Upper lobe of left lung (tissue), 6 donors: ENCODE measurements around the gene MVB12B. TPM values are rescaled to one million over a fixed set of nuclear protein-coding genes. Genes with fewer than 3 reads are reported as not detected.

Experiments used
- ATAC-seq, 2 donors: fragments of 200-7000 bp; cut with Tn5 transposase; one replicate each; pipeline ENCODE4 v1.9.1; 2022; ENCODE audit warnings: mild to moderate bottlenecking in 2 of 2, moderate library complexity in 2 of 2; ENCODE audit not compliant: low FRiP score in 2 of 2
- DNase-seq, 2 donors: peaks; one replicate each; pipeline ENCODE4 v3.0.0-alpha.2; 2019 to 2020
- H3K27ac ChIP-seq, 4 donors: fragments of 200-600 bp; sonication (generic); one replicate each; pipeline ENCODE4 v1.5.1; 2016 to 2019
- H3K27me3 ChIP-seq, 4 donors: fragments of 200-600 bp; sonication (generic); one replicate each; pipeline ENCODE4 v1.5.1; 2017 to 2019
- H3K36me3 ChIP-seq, 4 donors: fragments of 200-600 bp; sonication (generic); one replicate each; pipeline ENCODE4 v1.5.1; 2016 to 2019
- H3K4me1 ChIP-seq, 4 donors: fragments of 200-600 bp; sonication (generic); one replicate each; pipeline ENCODE4 v1.5.1; 2018 to 2019
- H3K4me3 ChIP-seq, 4 donors: fragments of 200-600 bp; sonication (generic); one replicate each; pipeline ENCODE4 v1.5.1; 2017 to 2019; ENCODE audit warnings: mild to moderate bottlenecking in 2 of 4, moderate library complexity in 1 of 4
- H3K9me3 ChIP-seq, 4 donors: fragments of 200-600 bp; sonication (generic); one replicate each; pipeline ENCODE4 v1.5.1; 2018 to 2019
- CTCF ChIP-seq, 6 experiments: fragments of 450-650 bp in 4 of 6; fragments of 200-600 bp in 2 of 6; sonication (generic) in 2 of 6; IDR thresholded peaks; one replicate each; pipeline ENCODE4 v1.5.1; 2016 to 2019; ENCODE audit warnings: antibody characterized with exemption in 6 of 6
- EP300 ChIP-seq, 4 donors: sonication (generic); formaldehyde crosslinking; IDR thresholded peaks; one replicate each; pipeline ENCODE4 v1.5.1; 2017; ENCODE audit warnings: antibody characterized with exemption in 4 of 4, control low read depth in 2 of 4
- POLR2A ChIP-seq, 4 donors: fragments of 450-650 bp; IDR thresholded peaks; one replicate each; pipeline ENCODE4 v1.5.1; 2016 to 2017; ENCODE audit warnings: antibody characterized with exemption in 4 of 4, mild to moderate bottlenecking in 2 of 4
- POLR2AphosphoS5 ChIP-seq, 2 donors: sonication (generic); formaldehyde crosslinking; IDR thresholded peaks; one replicate each; pipeline ENCODE4 v1.5.1; 2017; ENCODE audit warnings: antibody characterized with exemption in 2 of 2
- WGBS, 2 donors: methylation state at CpG; one replicate each; pipeline ENCODE4 v1.1.5; 2017 to 2018; 5-methylcytosine and 5-hydroxymethylcytosine counted together
- total RNA-seq, 6 donors: library from RNA; depleted of rRNA in 4 of 6; stranded (reverse); fragments of >200 nt in 4 of 6; gene quantifications; one replicate each; pipeline versions ENCODE4 v1.1.0 to v1.2.1, GENCODE V29; 2016 to 2021
- donor health status: DM: no; HTN: no; CAD: no; lungs with moderate emphysema.
- donor health status: DM: no; HTN: yes; CAD: no; lungs with severe emphysema.

Gene MVB12B
- total RNA-seq, 6 donors from 2014 or later = 36.7 to 60.7 (median 41.0) TPM

DNA sequence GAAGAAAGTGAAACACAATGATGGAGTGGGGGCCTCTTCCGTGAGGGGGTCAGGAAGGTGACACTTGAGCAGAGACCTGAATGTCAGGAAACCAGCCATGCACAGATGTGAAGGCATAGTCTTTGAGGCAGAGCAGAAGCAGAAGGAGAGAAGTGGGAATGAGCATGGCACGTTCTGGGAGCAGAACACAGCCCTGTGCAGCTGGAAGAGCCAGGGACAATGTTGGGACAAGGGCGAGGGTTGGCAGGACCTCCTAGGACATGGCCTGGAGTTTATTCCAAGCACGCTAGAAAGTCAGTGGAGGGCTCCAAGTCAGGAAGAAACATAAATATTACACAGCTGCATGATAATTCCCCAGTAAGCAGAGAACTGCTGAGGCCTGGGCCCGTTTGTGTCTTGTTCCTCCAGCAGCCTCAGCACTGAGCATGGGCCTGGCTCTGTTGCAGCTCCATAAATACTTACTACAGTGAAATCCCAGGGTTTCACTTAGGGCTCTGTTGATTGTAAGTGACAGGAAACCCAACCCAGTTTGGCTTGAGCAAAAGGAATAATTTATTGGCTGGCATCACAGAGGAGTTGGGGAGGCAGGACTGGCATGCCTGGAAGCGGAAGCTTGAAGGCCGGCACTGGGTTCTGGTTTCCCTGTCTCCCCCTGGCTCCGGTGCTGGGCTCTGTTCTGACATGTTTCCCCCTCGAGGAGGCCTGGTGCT is 66.2 kb downstream of the MVB12B start:
- ATAC-seq (no peak), DNase-seq (no peak)
- H3K27me3 ChIP-seq = no peaks in the 10 kb centered on the region
- no peak overlapping the region for H3K4me3 ChIP-seq
- H3K4me1 ChIP-seq = peaks cover 47 to 89% (median 51%) of the 10 kb centered on the region in 4 donors
- WGBS, 2 donors = 53 to 54% methylated on average over 9 of the region's 9 CpGs
- no peak for TF ChIP-seq POLR2A (IDR thresholded peaks at IDR 0.05)
- no peak for TF ChIP-seq CTCF (IDR thresholded peaks at IDR 0.05)
- H3K36me3 ChIP-seq = peaks cover 0 to 41% (median 19%) of the 10 kb centered on the region in 4 donors
- H3K27ac ChIP-seq = peak overlapping the region; percentile 7 to 86 (median 66)
- no peaks in the 10 kb centered on the region for H3K9me3 ChIP-seq

GRCh38 chr9:126393876-126394275 is 67.2 kb downstream of the MVB12B start:
- peaks cover 0 to 44% (median 19%) of the 10 kb centered on the region in 4 donors for H3K36me3 ChIP-seq
- H3K4me3 ChIP-seq = no peak overlapping the region
- no peaks in the 10 kb centered on the region for H3K27me3 ChIP-seq
- WGBS, 2 donors = 54 to 71% methylated on average over 6 of the region's 6 CpGs
- peak overlapping the region; percentile 7 to 86 (median 58) for H3K27ac ChIP-seq
- H3K9me3 ChIP-seq = no peaks in the 10 kb centered on the region
- peaks cover 51 to 96% (median 56%) of the 10 kb centered on the region in 4 donors for H3K4me1 ChIP-seq
- TF ChIP-seq POLR2A (IDR thresholded peaks at IDR 0.05) (no peak), EP300 (IDR thresholded peaks at IDR 0.05) (no peak)
- DNase-seq (no peak), ATAC-seq (no peak)

DNA sequence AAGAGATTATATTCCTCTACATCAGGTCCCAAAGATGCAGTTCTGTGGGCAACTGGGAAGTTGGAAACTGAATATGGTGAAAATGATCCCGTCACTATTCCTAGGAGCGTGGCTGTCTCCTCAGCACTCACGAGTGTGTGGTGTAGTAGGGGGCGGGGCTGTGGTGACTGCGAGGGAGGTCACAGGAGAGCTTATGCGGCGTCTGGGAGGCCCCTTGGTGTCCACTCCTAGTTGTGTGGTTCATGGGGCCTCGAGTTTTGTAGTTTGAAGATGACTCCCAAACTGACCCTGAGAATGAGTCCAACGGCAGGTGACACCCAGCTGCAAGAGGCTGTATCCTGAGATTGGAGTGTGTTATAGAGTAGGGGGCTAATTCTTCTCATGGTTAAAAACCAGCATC is 68.2 kb downstream of the MVB12B start:
- no peaks in the 10 kb centered on the region for H3K27me3 ChIP-seq
- ATAC-seq (no peak), DNase-seq (no peak)
- H3K4me1 ChIP-seq = peaks cover 42 to 87% (median 49%) of the 10 kb centered on the region in 4 donors
- no peak for TF ChIP-seq EP300 (IDR thresholded peaks at IDR 0.05)
- WGBS, 2 donors = 87 to 89% methylated on average over 9 of the region's 9 CpGs
- no peak overlapping the region for H3K27ac ChIP-seq
- no peak overlapping the region for H3K4me3 ChIP-seq
- H3K36me3 ChIP-seq = peaks cover 0 to 53% (median 25%) of the 10 kb centered on the region in 4 donors
- no peaks in the 10 kb centered on the region for H3K9me3 ChIP-seq

DNA sequence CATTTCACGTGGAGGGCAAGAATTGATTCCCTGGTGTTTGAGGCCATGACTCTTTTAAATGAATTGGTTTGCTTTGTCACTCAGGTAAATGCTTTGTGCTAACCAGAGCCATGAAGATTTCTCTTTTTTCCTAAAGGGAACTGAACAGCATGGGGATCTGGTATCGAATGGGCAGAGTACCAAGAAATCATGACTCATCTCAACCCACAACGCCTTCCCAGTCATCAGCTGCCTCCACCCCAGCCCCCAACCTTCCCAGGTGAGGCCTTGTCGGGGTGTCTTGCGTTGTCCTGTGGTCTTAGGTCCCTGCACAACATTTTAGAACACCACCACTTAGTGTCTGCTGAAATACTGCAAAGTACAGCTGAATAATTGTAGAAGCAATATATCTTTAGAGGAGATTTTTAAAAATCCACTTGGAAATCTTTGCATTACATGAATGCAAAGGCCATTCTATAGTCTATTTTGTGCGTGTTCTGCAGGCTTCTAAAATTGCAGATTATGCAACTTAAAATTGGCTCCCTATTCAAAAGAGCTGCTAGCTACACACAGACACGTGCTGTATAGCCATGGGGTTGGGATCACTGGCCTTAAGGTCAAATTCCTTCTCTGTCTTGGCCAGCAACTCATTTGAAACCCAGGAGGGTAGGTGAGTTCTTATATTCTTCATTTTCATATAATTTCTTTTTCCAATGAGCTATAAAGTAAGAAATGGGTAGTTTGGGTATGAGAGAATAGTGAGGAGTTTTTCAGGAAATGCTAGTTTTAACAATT is 69.0 kb downstream of the MVB12B start:
- Histone ChIP-seq H3K4me1 (peaks cover 40 to 78% (median 44%) of the 10 kb centered on the region in 4 donors), H3K27ac (peak overlapping the region in 1 of 4 donors; percentile 40)

GRCh38 chr9:126397056-126397455 is 70.4 kb downstream of the MVB12B start:
- Histone ChIP-seq H3K27ac (peak overlapping the region in 3 of 4 donors; percentile 18 to 46 (median 32)), H3K4me3 (no peak overlapping the region), H3K27me3 (no peaks in the 10 kb centered on the region), H3K9me3 (no peaks in the 10 kb centered on the region), H3K36me3 (peaks cover 0 to 58% (median 27%) of the 10 kb centered on the region in 4 donors), H3K4me1 (peaks cover 33 to 74% (median 37%) of the 10 kb centered on the region in 4 donors)
- DNase-seq (no peak), ATAC-seq (no peak)
- 85 to 86% methylated on average over 5 of the region's 5 CpGs for WGBS, 2 donors
- TF ChIP-seq CTCF (IDR thresholded peaks at IDR 0.05) = peak in 2 of 6 experiments; percentile 11 to 25
- TF ChIP-seq POLR2AphosphoS5 (IDR thresholded peaks at IDR 0.05) = no peak

More for the DNA sequence above, 69.0 kb downstream of the MVB12B start:
- ATAC-seq (no peak), DNase-seq (no peak)
- Histone ChIP-seq H3K4me3 (no peak overlapping the region), H3K27me3 (no peaks in the 10 kb centered on the region), H3K36me3 (peaks cover 0 to 53% (median 27%) of the 10 kb centered on the region in 4 donors), H3K9me3 (no peaks in the 10 kb centered on the region)
- no peak for TF ChIP-seq EP300 (IDR thresholded peaks at IDR 0.05)
- TF ChIP-seq CTCF (IDR thresholded peaks at IDR 0.05) = no peak
- TF ChIP-seq POLR2AphosphoS5 (IDR thresholded peaks at IDR 0.05) = no peak
- TF ChIP-seq POLR2A (IDR thresholded peaks at IDR 0.05) = no peak
- WGBS, 2 donors = 50 to 53% methylated on average over 7 of the region's 7 CpGs
